ENCODE data around the gene CAB39. TPM values are rescaled to one million over a fixed set of nuclear protein-coding genes. Genes with fewer than 3 reads are reported as not detected.

Gene CAB39
- total and polyA plus RNA-seq, 2 experiments from 2014 or later = 18.7 to 67.5 TPM

DNA sequence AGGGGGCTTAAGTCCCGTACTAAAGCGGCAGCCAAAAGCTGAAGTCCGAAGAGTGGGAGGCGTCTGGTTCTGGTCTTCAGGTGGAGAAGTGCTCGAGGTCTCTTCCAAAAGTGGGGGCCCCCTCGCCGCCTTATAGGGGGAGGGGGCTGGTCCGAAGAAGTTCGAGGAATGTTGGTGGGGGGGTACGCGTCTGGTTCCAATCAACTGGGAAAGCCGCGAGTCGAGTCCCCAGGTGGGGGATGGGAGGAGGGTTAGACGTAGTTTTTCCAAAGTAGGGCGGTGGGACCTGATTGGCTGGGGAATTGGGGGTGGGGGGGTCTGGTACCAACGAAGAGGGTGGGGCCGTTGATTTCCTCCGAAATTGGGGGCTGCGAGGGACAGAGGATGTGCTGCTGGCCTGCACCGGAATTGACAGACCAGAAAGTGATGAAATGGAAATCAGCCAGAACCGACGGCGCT is 152.7 kb downstream of the CAB39 start (continued):
- TF ChIP-seq, protein P1, sequence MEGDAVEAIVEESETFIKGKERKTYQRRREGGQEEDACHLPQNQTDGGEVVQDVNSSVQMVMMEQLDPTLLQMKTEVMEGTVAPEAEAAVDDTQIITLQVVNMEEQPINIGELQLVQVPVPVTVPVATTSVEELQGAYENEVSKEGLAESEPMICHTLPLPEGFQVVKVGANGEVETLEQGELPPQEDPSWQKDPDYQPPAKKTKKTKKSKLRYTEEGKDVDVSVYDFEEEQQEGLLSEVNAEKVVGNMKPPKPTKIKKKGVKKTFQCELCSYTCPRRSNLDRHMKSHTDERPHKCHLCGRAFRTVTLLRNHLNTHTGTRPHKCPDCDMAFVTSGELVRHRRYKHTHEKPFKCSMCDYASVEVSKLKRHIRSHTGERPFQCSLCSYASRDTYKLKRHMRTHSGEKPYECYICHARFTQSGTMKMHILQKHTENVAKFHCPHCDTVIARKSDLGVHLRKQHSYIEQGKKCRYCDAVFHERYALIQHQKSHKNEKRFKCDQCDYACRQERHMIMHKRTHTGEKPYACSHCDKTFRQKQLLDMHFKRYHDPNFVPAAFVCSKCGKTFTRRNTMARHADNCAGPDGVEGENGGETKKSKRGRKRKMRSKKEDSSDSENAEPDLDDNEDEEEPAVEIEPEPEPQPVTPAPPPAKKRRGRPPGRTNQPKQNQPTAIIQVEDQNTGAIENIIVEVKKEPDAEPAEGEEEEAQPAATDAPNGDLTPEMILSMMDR (conservative IDR thresholded peaks at IDR 0.05; ENCODE audit: low read depth in 2 of 2) = no peak
- TF ChIP-seq JUNB (IDR thresholded peaks at IDR 0.05; ENCODE audit: unreplicated experiment) (no peak), ZNF331 (CRISPR knock-in tag; IDR thresholded peaks at IDR 0.05; ENCODE audit: low read depth) (no peak), EZH2 (IDR thresholded peaks at IDR 0.05; ENCODE audit: low read depth, unreplicated experiment) (no peak)
- TF ChIP-seq, protein P2, sequence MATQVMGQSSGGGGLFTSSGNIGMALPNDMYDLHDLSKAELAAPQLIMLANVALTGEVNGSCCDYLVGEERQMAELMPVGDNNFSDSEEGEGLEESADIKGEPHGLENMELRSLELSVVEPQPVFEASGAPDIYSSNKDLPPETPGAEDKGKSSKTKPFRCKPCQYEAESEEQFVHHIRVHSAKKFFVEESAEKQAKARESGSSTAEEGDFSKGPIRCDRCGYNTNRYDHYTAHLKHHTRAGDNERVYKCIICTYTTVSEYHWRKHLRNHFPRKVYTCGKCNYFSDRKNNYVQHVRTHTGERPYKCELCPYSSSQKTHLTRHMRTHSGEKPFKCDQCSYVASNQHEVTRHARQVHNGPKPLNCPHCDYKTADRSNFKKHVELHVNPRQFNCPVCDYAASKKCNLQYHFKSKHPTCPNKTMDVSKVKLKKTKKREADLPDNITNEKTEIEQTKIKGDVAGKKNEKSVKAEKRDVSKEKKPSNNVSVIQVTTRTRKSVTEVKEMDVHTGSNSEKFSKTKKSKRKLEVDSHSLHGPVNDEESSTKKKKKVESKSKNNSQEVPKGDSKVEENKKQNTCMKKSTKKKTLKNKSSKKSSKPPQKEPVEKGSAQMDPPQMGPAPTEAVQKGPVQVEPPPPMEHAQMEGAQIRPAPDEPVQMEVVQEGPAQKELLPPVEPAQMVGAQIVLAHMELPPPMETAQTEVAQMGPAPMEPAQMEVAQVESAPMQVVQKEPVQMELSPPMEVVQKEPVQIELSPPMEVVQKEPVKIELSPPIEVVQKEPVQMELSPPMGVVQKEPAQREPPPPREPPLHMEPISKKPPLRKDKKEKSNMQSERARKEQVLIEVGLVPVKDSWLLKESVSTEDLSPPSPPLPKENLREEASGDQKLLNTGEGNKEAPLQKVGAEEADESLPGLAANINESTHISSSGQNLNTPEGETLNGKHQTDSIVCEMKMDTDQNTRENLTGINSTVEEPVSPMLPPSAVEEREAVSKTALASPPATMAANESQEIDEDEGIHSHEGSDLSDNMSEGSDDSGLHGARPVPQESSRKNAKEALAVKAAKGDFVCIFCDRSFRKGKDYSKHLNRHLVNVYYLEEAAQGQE (IDR thresholded peaks at IDR 0.05; ENCODE audit: unreplicated experiment) = no peak

DNA sequence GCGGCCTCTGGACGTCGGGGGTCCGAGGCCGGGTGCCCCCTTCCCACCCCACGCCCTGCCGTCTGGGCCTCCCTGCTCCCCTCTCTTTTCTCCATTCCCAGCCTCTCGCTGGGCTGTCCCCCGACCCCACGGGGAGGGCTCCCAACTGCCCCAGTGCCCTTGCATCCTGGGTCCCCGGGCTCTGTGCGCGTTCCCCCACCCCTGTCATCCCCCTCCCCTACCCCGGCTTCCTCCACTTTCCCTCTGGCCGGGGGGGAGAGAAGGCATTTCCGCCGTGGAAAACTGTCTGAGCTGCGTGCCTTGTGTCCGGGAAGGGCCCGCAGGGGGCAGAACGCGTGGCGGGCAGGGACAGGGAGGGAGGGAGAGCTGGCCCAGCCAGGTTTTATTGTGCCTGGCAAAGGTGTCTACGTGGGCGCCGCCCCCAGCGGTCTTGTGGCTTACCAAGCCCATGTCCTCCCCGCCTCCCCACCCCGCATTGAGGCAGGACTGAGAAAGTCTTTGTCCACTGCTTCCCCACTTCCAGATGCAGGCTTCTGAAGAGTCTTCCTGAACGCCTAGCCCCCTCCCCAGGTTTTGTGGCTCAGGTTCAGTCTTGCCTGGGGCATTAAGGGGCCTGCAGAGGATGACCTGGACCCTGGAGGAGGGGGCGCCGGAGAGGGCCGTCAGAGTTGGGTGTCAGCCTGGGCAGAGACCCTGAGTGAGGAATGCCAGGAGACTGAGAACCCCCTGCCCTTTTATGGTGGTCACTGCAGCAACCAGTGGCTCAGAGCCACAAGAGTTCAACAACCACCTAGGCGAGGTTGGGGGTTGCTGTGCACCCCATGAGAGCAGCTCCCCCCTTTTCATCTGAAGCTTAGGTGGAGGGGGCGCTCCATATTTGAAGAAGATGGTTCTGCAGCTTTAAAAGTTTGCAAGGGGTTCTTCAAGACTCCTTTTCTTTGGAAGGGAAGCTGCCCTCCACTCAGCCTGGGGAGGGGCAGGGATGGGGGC is 153.4 kb downstream of the CAB39 start:
- no peaks in the 10 kb centered on the region for H3K9me3 Mint-ChIP-seq
- H3K36me3 Mint-ChIP-seq (ENCODE audit: low read depth) = peaks cover 18% of the 10 kb centered on the region; the same call in 2 of the 3 replicates
- peaks cover 62% of the 10 kb centered on the region for H3K79me2 ChIP-seq (replicated peaks; ENCODE audit: insufficient read depth)
- H2AFZ ChIP-seq = no peak overlapping the region
- H3K9me2 ChIP-seq (ENCODE audit: insufficient read depth) = no peaks in the 10 kb centered on the region
- H3K4me1 ChIP-seq (ENCODE audit: insufficient read depth) = peaks cover 65% of the 10 kb centered on the region
- no peak; the same call in 1 of the 2 replicates for TF ChIP-seq POLR2AphosphoS5 (IDR thresholded peaks at IDR 0.05; ENCODE audit: low read depth)
- peaks cover 20% of the 10 kb centered on the region for H4K20me1 ChIP-seq (replicated peaks; ENCODE audit: insufficient read depth)
- DNase-seq (ENCODE audit: low spot score) = peak; percentile 55
- peaks cover 31% of the 10 kb centered on the region for H3K27me3 Mint-ChIP-seq (ENCODE audit: insufficient read depth, low read depth, poor library complexity)
- peak overlapping the region; percentile 97 for H3K27ac ChIP-seq (ENCODE audit: low read depth)
- H3K27me3 ChIP-seq (ENCODE audit: insufficient read depth) = no peaks in the 10 kb centered on the region
- peaks cover 76% of the 10 kb centered on the region for H3K4me1 Mint-ChIP-seq
- no peaks in the 10 kb centered on the region for H3K36me3 ChIP-seq (ENCODE audit: insufficient read depth)
- peak; percentile 1 for ATAC-seq
- peak overlapping the region; percentile 92 for H3K4me3 Mint-ChIP-seq
- peak overlapping the region; percentile 98 for H3K4me3 ChIP-seq
- peak overlapping the region; percentile 88 for H3K4me2 ChIP-seq
- H3K27ac Mint-ChIP-seq = peak overlapping the region; percentile 92
- peaks cover 9% of the 10 kb centered on the region; the same call in 1 of the 2 replicates for H3F3A ChIP-seq (replicated peaks; ENCODE audit: low read depth)
